Neutrophil (primary cell): ENCODE data around the gene PRKCH.

ENCODE experiments used
- H3K27ac ChIP-seq: fragments of 200-600 bp; sonication (generic); 2 replicates; pipeline ENCODE4 v1.5.1; 2016; ENCODE audit warnings: mild to moderate bottlenecking, moderate library complexity
- H3K27me3 ChIP-seq: fragments of 200-600 bp; sonication (generic); 2 replicates; pipeline ENCODE4 v1.6.0; 2016; ENCODE audit warnings: mild to moderate bottlenecking
- H3K36me3 ChIP-seq: fragments of 200-600 bp; sonication (generic); 2 replicates; pipeline ENCODE4 v1.5.1; 2017
- H3K4me1 ChIP-seq, 2 experiments: fragments of 200-600 bp in 1 of 2; sonication (generic) in 1 of 2; 1 replicate in 1 of 2; 2 replicates in 1 of 2; pipeline versions ENCODE4 v1.5.1 to v1.6.1; 2013 to 2016; ENCODE audit warnings: low read depth in 1 of 2, low read length in 1 of 2, mild to moderate bottlenecking in 1 of 2, moderate library complexity in 1 of 2; ENCODE audit not compliant: control insufficient read depth in 1 of 2, insufficient read depth in 1 of 2
- H3K4me3 ChIP-seq, 2 experiments: fragments of 200-600 bp in 1 of 2; sonication (generic) in 1 of 2; 1 replicate in 1 of 2; 2 replicates in 1 of 2; pipeline ENCODE4 v1.5.1; 2013 to 2016; ENCODE audit warnings: low read depth in 1 of 2, low read length in 1 of 2, mild to moderate bottlenecking in 1 of 2, moderate library complexity in 1 of 2
- H3K9me3 ChIP-seq: fragments of 200-600 bp; sonication (generic); 2 replicates; pipeline ENCODE4 v1.5.1; 2016
- CTCF ChIP-seq: fragments of 200-600 bp; sonication (generic); IDR thresholded peaks from 2 replicates; pipeline ENCODE4 v1.5.1; 2016; ENCODE audit warnings: antibody characterized with exemption

The PRKCH gene

GRCh38 chr14:61377749-61378148, 56.4 kb downstream of the PRKCH start:
- Histone ChIP-seq H3K9me3 (peaks cover 10% of the 10 kb centered on the region), H3K4me1 (no peaks in the 10 kb centered on the region), H3K27ac (no peak overlapping the region)

GRCh38 chr14:61379639-61380184, 58.3 kb downstream of the PRKCH start:
- Histone ChIP-seq H3K27ac (no peak overlapping the region), H3K4me3 (no peak overlapping the region)

More at GRCh38 chr14:61377749-61378148, 56.4 kb downstream of the PRKCH start:
- TF ChIP-seq CTCF, result no peak
- Histone ChIP-seq H3K4me3 (no peak overlapping the region), H3K27me3 (no peaks in the 10 kb centered on the region), H3K36me3 (no peaks in the 10 kb centered on the region)

GRCh38 chr14:61380984-61381383, 59.6 kb downstream of the PRKCH start:
- no peaks in the 10 kb centered on the region for H3K27me3 ChIP-seq
- no peaks in the 10 kb centered on the region for H3K4me1 ChIP-seq
- H3K9me3 ChIP-seq, result no peaks in the 10 kb centered on the region
- no peak for TF ChIP-seq CTCF
- no peaks in the 10 kb centered on the region for H3K36me3 ChIP-seq
- no peak overlapping the region for H3K4me3 ChIP-seq
- no peak overlapping the region for H3K27ac ChIP-seq

More at GRCh38 chr14:61379639-61380184, 58.3 kb downstream of the PRKCH start:
- TF ChIP-seq CTCF, result no peak
- no peaks in the 10 kb centered on the region for H3K27me3 ChIP-seq
- no peaks in the 10 kb centered on the region for H3K36me3 ChIP-seq
- H3K4me1 ChIP-seq, result no peaks in the 10 kb centered on the region
- H3K9me3 ChIP-seq, result no peaks in the 10 kb centered on the region

- no peak overlapping the region for H3K27ac ChIP-seq
- no peak for TF ChIP-seq CTCF
- no peaks in the 10 kb centered on the region for H3K4me1 ChIP-seq
Observed at GRCh38 chr14:61381553-61381952, 60.2 kb downstream of the PRKCH start.

GRCh38 chr14:61382842-61383241, 61.5 kb downstream of the PRKCH start:
- TF ChIP-seq CTCF, result no peak
- Histone ChIP-seq H3K36me3 (no peaks in the 10 kb centered on the region), H3K27ac (no peak overlapping the region), H3K9me3 (no peaks in the 10 kb centered on the region), H3K4me3 (no peak overlapping the region), H3K27me3 (no peaks in the 10 kb centered on the region), H3K4me1 (no peaks in the 10 kb centered on the region)

More at GRCh38 chr14:61381553-61381952, 60.2 kb downstream of the PRKCH start:
- no peak overlapping the region for H3K4me3 ChIP-seq
- H3K36me3 ChIP-seq, result no peaks in the 10 kb centered on the region
- H3K9me3 ChIP-seq, result no peaks in the 10 kb centered on the region
- H3K27me3 ChIP-seq, result no peaks in the 10 kb centered on the region
